H1 (cell line): ENCODE measurements around the gene RAB4B. TPM values are rescaled to one million over a fixed set of nuclear protein-coding genes. Genes with fewer than 3 reads are reported as not detected.

ENCODE experiments used
- CEBPB ChIP-seq: IDR thresholded peaks from 2 replicates; pipeline ENCODE4 v1.6.1; 2012; ENCODE audit warnings: low read depth, low read length
- PHF8 ChIP-seq: fragments of 200-600 bp; sonication (generic); conservative IDR thresholded peaks from 2 replicates; pipeline ENCODE4 v1.7.1; 2012; ENCODE audit warnings: low read depth, mild to moderate bottlenecking, inconsistent platforms, low read length, moderate library complexity
- RNF2 ChIP-seq: fragments of 200-900, 300-1000 bp; sonication (generic); IDR thresholded peaks from 2 replicates; pipeline ENCODE4 v1.7.1; 2016; ENCODE audit warnings: borderline replicate concordance, low read depth, mild to moderate bottlenecking, antibody characterized with exemption, low read length; ENCODE audit not compliant: poor library complexity, severe bottlenecking; ENCODE audit errors: missing control alignments
- SIRT6 ChIP-seq: IDR thresholded peaks from one replicate; pipeline ENCODE4 v1.7.1; 2012; ENCODE audit warnings: low read length, inconsistent platforms
- SP1 ChIP-seq: IDR thresholded peaks from 2 replicates; pipeline ENCODE4 v1.6.1; 2011; ENCODE audit warnings: low read depth, low read length
- YY1 ChIP-seq: IDR thresholded peaks from 2 replicates; pipeline ENCODE4 v1.6.1; 2011; ENCODE audit warnings: low read depth, mild to moderate bottlenecking, low read length
- polyA plus RNA-seq, 7 experiments: library from polyadenylated mRNA; depleted of rRNA in 3 of 7; stranded (reverse) in 5 of 7; unstranded in 2 of 7; fragments of >200 nt in 5 of 7; fragments of 200-250 nt in 2 of 7; gene quantifications; 1 replicate in 5 of 7; 2 replicates in 1 of 7; 4 replicates in 1 of 7; pipeline versions ENCODE4 v1.2.1 to v1.2.3, GENCODE V29; 2011 to 2013; ENCODE audit warnings: missing spikeins in 2 of 7, mixed read lengths in 2 of 7
- total RNA-seq: library from RNA; stranded (reverse); fragmentation: NEBNext Ultra II Directional; extraction: Animal tissue kit (Norgen Biotek cat#: 25700); gene quantifications from 2 replicates; pipeline ENCODE4 v1.2.1, GENCODE V29; 2021
- TF ChIP-seq, protein P1 (sequence below): fragments of 300-600 bp; sonication (generic); IDR thresholded peaks from 2 replicates; pipeline ENCODE4 v1.7.1; 2012; ENCODE audit warnings: low read length, moderate library complexity, mild to moderate bottlenecking, inconsistent platforms; ENCODE audit not compliant: insufficient replicate concordance
- TF ChIP-seq, protein P2 (sequence below): IDR thresholded peaks from 2 replicates; pipeline ENCODE4 v1.6.1; 2012; ENCODE audit warnings: inconsistent platforms
- TF ChIP-seq, protein P3 (sequence below): IDR thresholded peaks from 2 replicates; pipeline ENCODE4 v1.6.1; 2012; ENCODE audit warnings: inconsistent platforms

RAB4B gene
- total and polyA plus RNA-seq, 2 of the 8 experiments (the other 6 are each of a cell fraction or from before 2014, with no cell fraction given) = 15.9 to 28.6 TPM

DNA sequence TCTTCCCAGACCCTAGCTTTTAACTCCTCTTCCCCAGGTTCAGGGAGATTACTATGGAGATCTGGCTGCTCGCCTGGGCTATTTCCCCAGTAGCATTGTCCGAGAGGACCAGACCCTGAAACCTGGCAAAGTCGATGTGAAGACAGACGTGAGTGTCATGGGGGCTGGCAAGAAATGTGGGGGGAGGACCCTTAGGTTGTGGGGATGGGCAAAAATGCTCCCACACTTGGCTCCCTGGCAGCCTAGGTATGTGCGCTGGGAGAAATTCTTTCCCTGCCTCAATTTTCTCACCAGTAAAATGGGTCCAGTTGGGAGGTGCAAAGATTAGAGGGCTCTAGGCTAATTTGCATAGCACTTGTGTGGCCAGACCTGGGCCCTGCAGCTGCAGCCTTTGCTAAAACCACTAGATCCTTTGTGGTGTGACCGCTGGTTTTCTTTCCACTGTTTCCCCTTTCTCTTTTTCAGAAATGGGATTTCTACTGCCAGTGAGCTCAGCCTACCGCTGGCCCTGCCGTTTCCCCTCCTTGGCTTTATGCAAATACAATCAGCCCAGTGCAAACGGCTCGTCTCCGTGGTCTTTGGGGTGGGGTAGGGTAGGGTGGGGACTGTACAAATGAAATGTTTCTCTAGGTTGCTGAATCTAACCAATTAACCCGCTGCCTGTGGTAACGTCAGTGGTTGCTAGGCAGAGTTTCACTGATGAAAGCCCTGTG, 959 bp upstream of the RAB4B start (continued):
- TF ChIP-seq, protein P1, sequence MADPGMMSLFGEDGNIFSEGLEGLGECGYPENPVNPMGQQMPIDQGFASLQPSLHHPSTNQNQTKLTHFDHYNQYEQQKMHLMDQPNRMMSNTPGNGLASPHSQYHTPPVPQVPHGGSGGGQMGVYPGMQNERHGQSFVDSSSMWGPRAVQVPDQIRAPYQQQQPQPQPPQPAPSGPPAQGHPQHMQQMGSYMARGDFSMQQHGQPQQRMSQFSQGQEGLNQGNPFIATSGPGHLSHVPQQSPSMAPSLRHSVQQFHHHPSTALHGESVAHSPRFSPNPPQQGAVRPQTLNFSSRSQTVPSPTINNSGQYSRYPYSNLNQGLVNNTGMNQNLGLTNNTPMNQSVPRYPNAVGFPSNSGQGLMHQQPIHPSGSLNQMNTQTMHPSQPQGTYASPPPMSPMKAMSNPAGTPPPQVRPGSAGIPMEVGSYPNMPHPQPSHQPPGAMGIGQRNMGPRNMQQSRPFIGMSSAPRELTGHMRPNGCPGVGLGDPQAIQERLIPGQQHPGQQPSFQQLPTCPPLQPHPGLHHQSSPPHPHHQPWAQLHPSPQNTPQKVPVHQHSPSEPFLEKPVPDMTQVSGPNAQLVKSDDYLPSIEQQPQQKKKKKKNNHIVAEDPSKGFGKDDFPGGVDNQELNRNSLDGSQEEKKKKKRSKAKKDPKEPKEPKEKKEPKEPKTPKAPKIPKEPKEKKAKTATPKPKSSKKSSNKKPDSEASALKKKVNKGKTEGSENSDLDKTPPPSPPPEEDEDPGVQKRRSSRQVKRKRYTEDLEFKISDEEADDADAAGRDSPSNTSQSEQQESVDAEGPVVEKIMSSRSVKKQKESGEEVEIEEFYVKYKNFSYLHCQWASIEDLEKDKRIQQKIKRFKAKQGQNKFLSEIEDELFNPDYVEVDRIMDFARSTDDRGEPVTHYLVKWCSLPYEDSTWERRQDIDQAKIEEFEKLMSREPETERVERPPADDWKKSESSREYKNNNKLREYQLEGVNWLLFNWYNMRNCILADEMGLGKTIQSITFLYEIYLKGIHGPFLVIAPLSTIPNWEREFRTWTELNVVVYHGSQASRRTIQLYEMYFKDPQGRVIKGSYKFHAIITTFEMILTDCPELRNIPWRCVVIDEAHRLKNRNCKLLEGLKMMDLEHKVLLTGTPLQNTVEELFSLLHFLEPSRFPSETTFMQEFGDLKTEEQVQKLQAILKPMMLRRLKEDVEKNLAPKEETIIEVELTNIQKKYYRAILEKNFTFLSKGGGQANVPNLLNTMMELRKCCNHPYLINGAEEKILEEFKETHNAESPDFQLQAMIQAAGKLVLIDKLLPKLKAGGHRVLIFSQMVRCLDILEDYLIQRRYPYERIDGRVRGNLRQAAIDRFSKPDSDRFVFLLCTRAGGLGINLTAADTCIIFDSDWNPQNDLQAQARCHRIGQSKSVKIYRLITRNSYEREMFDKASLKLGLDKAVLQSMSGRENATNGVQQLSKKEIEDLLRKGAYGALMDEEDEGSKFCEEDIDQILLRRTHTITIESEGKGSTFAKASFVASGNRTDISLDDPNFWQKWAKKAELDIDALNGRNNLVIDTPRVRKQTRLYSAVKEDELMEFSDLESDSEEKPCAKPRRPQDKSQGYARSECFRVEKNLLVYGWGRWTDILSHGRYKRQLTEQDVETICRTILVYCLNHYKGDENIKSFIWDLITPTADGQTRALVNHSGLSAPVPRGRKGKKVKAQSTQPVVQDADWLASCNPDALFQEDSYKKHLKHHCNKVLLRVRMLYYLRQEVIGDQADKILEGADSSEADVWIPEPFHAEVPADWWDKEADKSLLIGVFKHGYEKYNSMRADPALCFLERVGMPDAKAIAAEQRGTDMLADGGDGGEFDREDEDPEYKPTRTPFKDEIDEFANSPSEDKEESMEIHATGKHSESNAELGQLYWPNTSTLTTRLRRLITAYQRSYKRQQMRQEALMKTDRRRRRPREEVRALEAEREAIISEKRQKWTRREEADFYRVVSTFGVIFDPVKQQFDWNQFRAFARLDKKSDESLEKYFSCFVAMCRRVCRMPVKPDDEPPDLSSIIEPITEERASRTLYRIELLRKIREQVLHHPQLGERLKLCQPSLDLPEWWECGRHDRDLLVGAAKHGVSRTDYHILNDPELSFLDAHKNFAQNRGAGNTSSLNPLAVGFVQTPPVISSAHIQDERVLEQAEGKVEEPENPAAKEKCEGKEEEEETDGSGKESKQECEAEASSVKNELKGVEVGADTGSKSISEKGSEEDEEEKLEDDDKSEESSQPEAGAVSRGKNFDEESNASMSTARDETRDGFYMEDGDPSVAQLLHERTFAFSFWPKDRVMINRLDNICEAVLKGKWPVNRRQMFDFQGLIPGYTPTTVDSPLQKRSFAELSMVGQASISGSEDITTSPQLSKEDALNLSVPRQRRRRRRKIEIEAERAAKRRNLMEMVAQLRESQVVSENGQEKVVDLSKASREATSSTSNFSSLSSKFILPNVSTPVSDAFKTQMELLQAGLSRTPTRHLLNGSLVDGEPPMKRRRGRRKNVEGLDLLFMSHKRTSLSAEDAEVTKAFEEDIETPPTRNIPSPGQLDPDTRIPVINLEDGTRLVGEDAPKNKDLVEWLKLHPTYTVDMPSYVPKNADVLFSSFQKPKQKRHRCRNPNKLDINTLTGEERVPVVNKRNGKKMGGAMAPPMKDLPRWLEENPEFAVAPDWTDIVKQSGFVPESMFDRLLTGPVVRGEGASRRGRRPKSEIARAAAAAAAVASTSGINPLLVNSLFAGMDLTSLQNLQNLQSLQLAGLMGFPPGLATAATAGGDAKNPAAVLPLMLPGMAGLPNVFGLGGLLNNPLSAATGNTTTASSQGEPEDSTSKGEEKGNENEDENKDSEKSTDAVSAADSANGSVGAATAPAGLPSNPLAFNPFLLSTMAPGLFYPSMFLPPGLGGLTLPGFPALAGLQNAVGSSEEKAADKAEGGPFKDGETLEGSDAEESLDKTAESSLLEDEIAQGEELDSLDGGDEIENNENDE = no peak
- TF ChIP-seq YY1 (no peak), CEBPB (no peak), PHF8 (0 out of 2 replicates have a peak, but pooled peaks have one; percentile 14), SIRT6 (no peak), SP1 (0 out of 2 replicates have a peak, but pooled peaks have one; percentile 35), RNF2 (no peak)
- TF ChIP-seq, protein P2, sequence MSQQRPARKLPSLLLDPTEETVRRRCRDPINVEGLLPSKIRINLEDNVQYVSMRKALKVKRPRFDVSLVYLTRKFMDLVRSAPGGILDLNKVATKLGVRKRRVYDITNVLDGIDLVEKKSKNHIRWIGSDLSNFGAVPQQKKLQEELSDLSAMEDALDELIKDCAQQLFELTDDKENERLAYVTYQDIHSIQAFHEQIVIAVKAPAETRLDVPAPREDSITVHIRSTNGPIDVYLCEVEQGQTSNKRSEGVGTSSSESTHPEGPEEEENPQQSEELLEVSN = no peak
- TF ChIP-seq, protein P3, sequence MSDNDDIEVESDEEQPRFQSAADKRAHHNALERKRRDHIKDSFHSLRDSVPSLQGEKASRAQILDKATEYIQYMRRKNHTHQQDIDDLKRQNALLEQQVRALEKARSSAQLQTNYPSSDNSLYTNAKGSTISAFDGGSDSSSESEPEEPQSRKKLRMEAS = no peak
